Measurements from ENCODE around the gene PSEN1. TPM values are rescaled to one million over a fixed set of nuclear protein-coding genes. Genes with fewer than 3 reads are reported as not detected.

The PSEN1 gene
- polyA plus RNA-seq, 1 donor (not counting 4 experiments of a cell fraction or from before 2014, with no cell fraction given): 32.6 TPM

GRCh38 chr14:73246387-73247150, 110.3 kb downstream of the PSEN1 start:
- H3K36me3 ChIP-seq (ENCODE audit: control insufficient read depth in 2 of 2, extremely low read depth in 1 of 2, insufficient read depth in 2 of 2, low read length in 2 of 2): no peaks in the 10 kb centered on the region
- dilution Hi-C loops (cut with MboI; ENCODE audit: extremely low pct_ligation_motif_present, low sequenced_read_pairs): no loop called here
- no peak for FAIRE-seq
- no peaks in the 10 kb centered on the region for H4K20me1 ChIP-seq (ENCODE audit: control insufficient read depth, extremely low read depth, insufficient read depth, low read length)
- H3K4me2 ChIP-seq (ENCODE audit: control insufficient read depth, extremely low read depth, insufficient read depth, low read depth, low read length): peak overlapping the region; percentile 66
- H3K9ac ChIP-seq (ENCODE audit: control insufficient read depth, extremely low read depth, insufficient read depth, low read length): peak overlapping the region; percentile 59
- no peaks in the 10 kb centered on the region for H3K27me3 ChIP-seq (ENCODE audit: control insufficient read depth, extremely low read depth, insufficient read depth, low read length)
- TF ChIP-seq CTCF (optimal IDR thresholded peaks at IDR 0.05 in 1 of 3, IDR thresholded peaks at IDR 0.05 in 1 of 3, conservative IDR thresholded peaks at IDR 0.05 in 1 of 3; ENCODE audit: extremely low read depth in 1 of 3, insufficient read depth in 2 of 3, low read length in 3 of 3) (no peak), EZH2 (IDR thresholded peaks at IDR 0.05; ENCODE audit: low read length) (no peak)
- H3K79me2 ChIP-seq (ENCODE audit: control insufficient read depth, insufficient read depth, low read length): peaks cover 10% of the 10 kb centered on the region
- H3K27ac ChIP-seq (ENCODE audit: control insufficient read depth, insufficient read depth, low read length): no peak overlapping the region
- DNase-seq (ENCODE audit: low read depth, low spot score): no peak
- H3K4me1 ChIP-seq (ENCODE audit: control insufficient read depth, extremely low read depth, insufficient read depth, low read length): peaks cover 22% of the 10 kb centered on the region
- no peak overlapping the region for H2AFZ ChIP-seq (ENCODE audit: control insufficient read depth, low read length)
- no peaks in the 10 kb centered on the region for H3K9me1 ChIP-seq (ENCODE audit: control insufficient read depth, extremely low read depth, insufficient read depth, low read length)
- peak overlapping the region; percentile 22 to 71 (median 45) for H3K4me3 ChIP-seq (ENCODE audit: control insufficient read depth in 2 of 3, extremely low read depth in 1 of 3, insufficient read depth in 2 of 3, low read depth in 1 of 3, low read length in 3 of 3)
- H3K9me3 ChIP-seq (ENCODE audit: control insufficient read depth, low read depth, low read length): no peaks in the 10 kb centered on the region

GRCh38 chr14:73248108-73248868, 112.0 kb downstream of the PSEN1 start:
- H3K9me1 ChIP-seq (ENCODE audit: control insufficient read depth, extremely low read depth, insufficient read depth, low read length): no peaks in the 10 kb centered on the region
- H3K4me1 ChIP-seq (ENCODE audit: control insufficient read depth, extremely low read depth, insufficient read depth, low read length): peaks cover 11% of the 10 kb centered on the region
- no peaks in the 10 kb centered on the region for H3K27me3 ChIP-seq (ENCODE audit: control insufficient read depth, extremely low read depth, insufficient read depth, low read length)
- no peak overlapping the region for H3K4me3 ChIP-seq (ENCODE audit: control insufficient read depth in 2 of 3, extremely low read depth in 1 of 3, insufficient read depth in 2 of 3, low read depth in 1 of 3, low read length in 3 of 3)
- peak overlapping the region; percentile 28 for H3K9ac ChIP-seq (ENCODE audit: control insufficient read depth, extremely low read depth, insufficient read depth, low read length)
- H4K20me1 ChIP-seq (ENCODE audit: control insufficient read depth, extremely low read depth, insufficient read depth, low read length): no peaks in the 10 kb centered on the region
- DNase-seq (ENCODE audit: low read depth, low spot score) (no peak), FAIRE-seq (peak; percentile 95)
- H3K27ac ChIP-seq (ENCODE audit: control insufficient read depth, insufficient read depth, low read length): peak overlapping the region; percentile 61
- H3K9me3 ChIP-seq (ENCODE audit: control insufficient read depth, low read depth, low read length): no peaks in the 10 kb centered on the region
- TF ChIP-seq EZH2 (IDR thresholded peaks at IDR 0.05; ENCODE audit: low read length): no peak
- no peak for TF ChIP-seq CTCF (optimal IDR thresholded peaks at IDR 0.05 in 1 of 3, IDR thresholded peaks at IDR 0.05 in 1 of 3, conservative IDR thresholded peaks at IDR 0.05 in 1 of 3; ENCODE audit: extremely low read depth in 1 of 3, insufficient read depth in 2 of 3, low read length in 3 of 3)
- peaks cover 10% of the 10 kb centered on the region for H3K79me2 ChIP-seq (ENCODE audit: control insufficient read depth, insufficient read depth, low read length)
- H3K4me2 ChIP-seq (ENCODE audit: control insufficient read depth, extremely low read depth, insufficient read depth, low read depth, low read length): peak overlapping the region; percentile 19
- no peaks in the 10 kb centered on the region for H3K36me3 ChIP-seq (ENCODE audit: control insufficient read depth in 2 of 2, extremely low read depth in 1 of 2, insufficient read depth in 2 of 2, low read length in 2 of 2)
- dilution Hi-C loops (cut with MboI; ENCODE audit: extremely low pct_ligation_motif_present, low sequenced_read_pairs): no loop called here
- peak overlapping the region; percentile 24 for H2AFZ ChIP-seq (ENCODE audit: control insufficient read depth, low read length)
